ENCODE data around the gene SCMH1. TPM values are rescaled to one million over a fixed set of nuclear protein-coding genes. Genes with fewer than 3 reads are reported as not detected.

SCMH1 gene
- total and polyA plus RNA-seq, 2 of the 4 experiments (the other 2 are of a cell fraction), result 9.0 to 19.4 TPM

GRCh38 chr1:41017141-41018017, 224.7 kb downstream of the SCMH1 start:
- Histone ChIP-seq H2AFZ (replicated peaks; ENCODE audit: low read length, poor library complexity) (no peak overlapping the region), H3K9me3 (ENCODE audit: control insufficient read depth, insufficient read depth, low read length) (no peaks in the 10 kb centered on the region), H3K4me2 (ENCODE audit: low read depth, low read length) (no peak overlapping the region), H3K18ac (ENCODE audit: low read depth, low read length) (no peak overlapping the region), H3K36me3 (ENCODE audit: control insufficient read depth, insufficient read depth, low read length) (peaks cover 14% of the 10 kb centered on the region), H3K56ac (ENCODE audit: extremely low read depth, insufficient read depth, low read length) (no peak overlapping the region), H4K91ac (ENCODE audit: insufficient read depth, low read depth, low read length) (no peak overlapping the region), H3K9ac (ENCODE audit: low read depth, low read length) (no peak overlapping the region), H2AK9ac (replicated peaks; ENCODE audit: low read depth, low read length, poor library complexity) (no peak overlapping the region), H2AK5ac (ENCODE audit: low read depth, low read length) (no peak overlapping the region), H3K23ac (ENCODE audit: low read depth, low read length) (no peak overlapping the region), H3K4ac (ENCODE audit: low read depth, low read length) (no peak overlapping the region), H2BK15ac (ENCODE audit: low read depth, low read length) (no peak overlapping the region), H3K4me1 (ENCODE audit: control insufficient read depth, insufficient read depth, low read length) (peaks cover 5% of the 10 kb centered on the region), H4K20me1 (ENCODE audit: insufficient read depth, low read length) (peaks cover 9% of the 10 kb centered on the region; the same call in 1 of the 2 replicates), H2BK5ac (ENCODE audit: low read depth, low read length, poor library complexity, severe bottlenecking) (no peak overlapping the region), H4K5ac (ENCODE audit: low read depth, low read length) (no peak overlapping the region), H4K8ac (ENCODE audit: low read depth in 2 of 2, low read length in 2 of 2) (no peak overlapping the region), H2BK120ac (ENCODE audit: low read depth, low read length) (no peak overlapping the region), H2BK20ac (ENCODE audit: low read depth, low read length) (no peak overlapping the region), H3K14ac (replicated peaks; ENCODE audit: low read depth, low read length) (no peak overlapping the region), H3K79me1 (ENCODE audit: low read depth in 1 of 2, low read length in 2 of 2) (peaks cover 0 to 25% of the 10 kb centered on the region in 2 experiments; a peak in 3 of 4 replicates), H3K27ac (ENCODE audit: insufficient read depth, low read length) (no peak overlapping the region), H3K4me3 (ENCODE audit: insufficient read depth, low read depth, low read length) (no peak overlapping the region), H3K27me3 (ENCODE audit: control insufficient read depth, insufficient read depth, low read length) (no peaks in the 10 kb centered on the region), H3K9me1 (ENCODE audit: insufficient read depth, low read length) (peaks cover 8% of the 10 kb centered on the region; the same call in 1 of the 2 replicates)
- WGBS, 2 experiments (ENCODE audit: extremely low coverage in 2 of 2, insufficient read length in 1 of 2), result 98% methylated on average over 23 of the region's 44 CpGs; no CpG with 5 or more reads in 1 of the 2 experiments
- BruUV-seq (replicated peaks), result no TSS peak
- ChIA-PET CTCF (interaction anchor here (0.7 kb wide), 1 partner anchor 14 kb away, joined by 3 read pairs; no protein-coding TSS in a partner anchor), POLR2A (ENCODE audit: unreplicated experiment) (no interaction called here)
- in situ Hi-C loops (cut with MboI; ENCODE audit: low sequenced_read_pairs) (no loop called here), intact Hi-C loops (cut with micrococcal nuclease) (no loop called here), dilution Hi-C loops (cut with HindIII; ENCODE audit: low sequenced_read_pairs, unreplicated experiment) (no loop called here)
- ATAC-seq (ENCODE audit: low read depth), result no peak
- DNase-seq, result no peak
- TF ChIP-seq BHLHE40 (IDR thresholded peaks at IDR 0.05; ENCODE audit: low read depth, low read length) (no peak), MAZ (IDR thresholded peaks at IDR 0.05; ENCODE audit: borderline replicate concordance, low read depth, low read length) (no peak), SMC3 (IDR thresholded peaks at IDR 0.05; ENCODE audit: low read depth, low read length) (no peak), POLR2A (IDR thresholded peaks at IDR 0.05; ENCODE audit: low read depth, low read length) (no peak), NFE2L2 (IDR thresholded peaks at IDR 0.05; ENCODE audit: low read depth, low read length) (no peak), CEBPB (IDR thresholded peaks at IDR 0.05; ENCODE audit: low read depth, low read length) (no peak), ELK1 (IDR thresholded peaks at IDR 0.05; ENCODE audit: borderline replicate concordance, low read depth, low read length) (no peak), CHD1 (IDR thresholded peaks at IDR 0.05; ENCODE audit: low read depth, low read length) (no peak), CTCF (conservative IDR thresholded peaks at IDR 0.05; ENCODE audit: low read depth, low read length) (no peak), MAFK (IDR thresholded peaks at IDR 0.05; ENCODE audit: low read depth, low read length) (no peak), RFX5 (IDR thresholded peaks at IDR 0.05; ENCODE audit: low read depth, low read length) (no peak), FOS (IDR thresholded peaks at IDR 0.05; ENCODE audit: low read depth, low read length) (no peak), RAD21 (IDR thresholded peaks at IDR 0.05; ENCODE audit: low read length) (no peak), RCOR1 (IDR thresholded peaks at IDR 0.05; ENCODE audit: insufficient replicate concordance, low read length) (no peak), USF2 (IDR thresholded peaks at IDR 0.05; ENCODE audit: low read depth, low read length) (no peak)

Data from IMR-90 (cell line).